Tibial nerve (tissue), 4 donors: ENCODE measurements around the gene METTL24. TPM values are rescaled to one million over a fixed set of nuclear protein-coding genes. Genes with fewer than 3 reads are reported as not detected.

Experiments used
- DNase-seq, 2 donors: peaks; one replicate each; pipeline ENCODE4 v3.0.0-alpha.2; 2019; ENCODE audit warnings: low spot score in 2 of 2
- H3K27ac ChIP-seq, 4 donors: fragments of 200-600 bp; sonication (generic) in 3 of 4; one replicate each; pipeline ENCODE4 v1.5.1; 2017 to 2019; ENCODE audit warnings: mild to moderate bottlenecking in 1 of 4
- H3K27me3 ChIP-seq, 2 donors: fragments of 200-600 bp; sonication (generic) in 1 of 2; one replicate each; pipeline versions ENCODE4 v1.5.1 to v1.6.0; 2017 to 2019
- H3K36me3 ChIP-seq, 3 donors: fragments of 200-600 bp; sonication (generic); one replicate each; pipeline ENCODE4 v1.5.1; 2018 to 2019
- H3K4me1 ChIP-seq, 4 donors: fragments of 200-600 bp; sonication (generic) in 3 of 4; one replicate each; pipeline ENCODE4 v1.5.1; 2017 to 2019
- H3K4me3 ChIP-seq, 4 donors: fragments of 200-600 bp; sonication (generic) in 3 of 4; one replicate each; pipeline ENCODE4 v1.5.1; 2017 to 2019; ENCODE audit warnings: mild to moderate bottlenecking in 1 of 4, moderate library complexity in 1 of 4
- H3K9me3 ChIP-seq, 4 donors: fragments of 200-600 bp; sonication (generic) in 3 of 4; one replicate each; pipeline ENCODE4 v1.5.1; 2017 to 2019
- EP300 ChIP-seq, 2 donors: sonication (generic); formaldehyde crosslinking; IDR thresholded peaks; one replicate each; pipeline ENCODE4 v1.6.1; 2017; ENCODE audit warnings: antibody characterized with exemption in 2 of 2, mild to moderate bottlenecking in 1 of 2
- POLR2A ChIP-seq, 2 donors: fragments of 450-650 bp; IDR thresholded peaks; one replicate each; pipeline ENCODE4 v1.6.1; 2017; ENCODE audit warnings: antibody characterized with exemption in 2 of 2, mild to moderate bottlenecking in 2 of 2, moderate library complexity in 2 of 2
- WGBS, 2 donors: methylation state at CpG; one replicate each; pipeline ENCODE4 v1.1.5; 2018; 5-methylcytosine and 5-hydroxymethylcytosine counted together
- total RNA-seq, 4 donors: library from RNA; depleted of rRNA; stranded (reverse); fragments of >200 nt; gene quantifications; one replicate each; pipeline ENCODE4 v1.1.0, GENCODE V29; 2016
- TF ChIP-seq, protein P1 (sequence below), 5 experiments: fragments of 200-600 bp in 3 of 5; fragments of 450-650 bp in 2 of 5; sonication (generic) in 3 of 5; IDR thresholded peaks; one replicate each; pipeline ENCODE4 v1.5.1; 2016 to 2019; ENCODE audit warnings: antibody characterized with exemption in 5 of 5, mild to moderate bottlenecking in 3 of 5, moderate library complexity in 2 of 5

The METTL24 gene
- total RNA-seq, 4 donors from 2014 or later, result 0.63 to 2.4 (median 0.93) TPM

DNA sequence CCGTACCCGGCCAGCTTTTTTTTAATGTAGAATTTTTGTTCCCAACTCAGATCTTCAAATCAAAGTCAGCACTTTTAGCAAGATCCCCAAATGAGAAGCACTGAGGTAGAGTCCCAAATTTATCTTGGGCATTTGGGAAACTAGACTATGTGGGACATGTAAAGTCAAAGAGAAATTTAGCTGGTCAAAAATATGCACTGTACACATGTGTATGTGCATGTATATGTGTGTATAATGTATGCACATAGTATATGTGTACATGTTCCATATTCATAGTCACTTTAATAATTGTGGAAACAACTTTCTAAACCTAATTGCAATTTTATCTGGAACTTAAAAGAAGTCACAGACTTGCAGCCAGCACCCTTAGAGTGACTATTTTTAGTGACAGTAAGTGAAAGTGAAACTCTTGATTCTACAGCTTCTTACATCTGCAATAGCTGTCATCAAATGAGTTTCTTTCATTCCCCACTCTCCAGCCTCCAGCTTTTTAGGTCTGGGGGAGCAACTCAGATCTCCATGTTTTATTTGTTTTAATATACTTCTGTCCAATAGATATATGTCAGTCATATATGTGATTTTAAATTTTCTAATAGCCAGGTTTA is 124.3 kb downstream of the METTL24 start:
- TF ChIP-seq, protein P1, sequence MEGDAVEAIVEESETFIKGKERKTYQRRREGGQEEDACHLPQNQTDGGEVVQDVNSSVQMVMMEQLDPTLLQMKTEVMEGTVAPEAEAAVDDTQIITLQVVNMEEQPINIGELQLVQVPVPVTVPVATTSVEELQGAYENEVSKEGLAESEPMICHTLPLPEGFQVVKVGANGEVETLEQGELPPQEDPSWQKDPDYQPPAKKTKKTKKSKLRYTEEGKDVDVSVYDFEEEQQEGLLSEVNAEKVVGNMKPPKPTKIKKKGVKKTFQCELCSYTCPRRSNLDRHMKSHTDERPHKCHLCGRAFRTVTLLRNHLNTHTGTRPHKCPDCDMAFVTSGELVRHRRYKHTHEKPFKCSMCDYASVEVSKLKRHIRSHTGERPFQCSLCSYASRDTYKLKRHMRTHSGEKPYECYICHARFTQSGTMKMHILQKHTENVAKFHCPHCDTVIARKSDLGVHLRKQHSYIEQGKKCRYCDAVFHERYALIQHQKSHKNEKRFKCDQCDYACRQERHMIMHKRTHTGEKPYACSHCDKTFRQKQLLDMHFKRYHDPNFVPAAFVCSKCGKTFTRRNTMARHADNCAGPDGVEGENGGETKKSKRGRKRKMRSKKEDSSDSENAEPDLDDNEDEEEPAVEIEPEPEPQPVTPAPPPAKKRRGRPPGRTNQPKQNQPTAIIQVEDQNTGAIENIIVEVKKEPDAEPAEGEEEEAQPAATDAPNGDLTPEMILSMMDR (IDR thresholded peaks at IDR 0.05), result no peak
- no peak for TF ChIP-seq POLR2A (IDR thresholded peaks at IDR 0.05)
- TF ChIP-seq EP300 (IDR thresholded peaks at IDR 0.05), result no peak
- no peak for DNase-seq
- peaks cover 3 to 42% (median 5%) of the 10 kb centered on the region in 3 donors for H3K36me3 ChIP-seq
- no peaks in the 10 kb centered on the region for H3K9me3 ChIP-seq
- H3K4me1 ChIP-seq, result no peaks in the 10 kb centered on the region
- WGBS, 2 donors, result 88 to 96% methylated on average over 2 of the region's 2 CpGs
- peak overlapping the region in 1 of 4 donors; percentile 8 for H3K27ac ChIP-seq
- H3K27me3 ChIP-seq, result no peaks in the 10 kb centered on the region
- no peak overlapping the region for H3K4me3 ChIP-seq

- 86 to 89% methylated on average over 2 of the region's 2 CpGs for WGBS, 2 donors
- H3K36me3 ChIP-seq, result peaks cover 3 to 45% (median 12%) of the 10 kb centered on the region in 3 donors
- no peaks in the 10 kb centered on the region for H3K27me3 ChIP-seq
- no peak for TF ChIP-seq EP300 (IDR thresholded peaks at IDR 0.05)
- TF ChIP-seq POLR2A (IDR thresholded peaks at IDR 0.05), result no peak
- TF ChIP-seq, protein P1 (IDR thresholded peaks at IDR 0.05), result no peak
- H3K4me3 ChIP-seq, result no peak overlapping the region
- no peaks in the 10 kb centered on the region for H3K4me1 ChIP-seq
- H3K9me3 ChIP-seq, result no peaks in the 10 kb centered on the region
- no peak for DNase-seq
- no peak overlapping the region for H3K27ac ChIP-seq
Measured at GRCh38 chr6:110232450-110232849, 125.7 kb downstream of the METTL24 start.

DNA sequence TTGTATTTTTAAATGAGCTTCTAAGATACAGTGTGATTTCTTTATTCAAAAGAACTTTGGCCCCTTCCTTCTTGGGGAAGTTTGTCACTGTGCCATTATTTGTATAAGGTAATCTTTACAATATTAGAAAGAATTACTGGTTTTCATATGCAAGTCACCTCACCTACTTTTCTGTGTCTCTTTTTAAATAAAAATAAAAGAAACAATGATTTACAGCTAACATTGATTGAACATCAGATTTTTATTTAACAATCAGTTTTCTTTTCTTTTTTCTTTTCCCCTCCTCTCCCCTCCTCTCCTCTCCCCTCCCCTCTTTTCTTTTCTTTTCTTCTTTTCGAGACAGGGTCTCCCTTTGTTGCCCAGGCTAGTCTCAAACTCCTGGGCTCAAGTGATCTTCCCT is 131.9 kb downstream of the METTL24 start:
- 84 to 95% methylated on average over 1 of the region's 1 CpG for WGBS, 2 donors
- H3K4me3 ChIP-seq, result no peak overlapping the region
- H3K27me3 ChIP-seq, result no peaks in the 10 kb centered on the region
- no peaks in the 10 kb centered on the region for H3K9me3 ChIP-seq
- DNase-seq, result no peak
- no peak overlapping the region for H3K27ac ChIP-seq
- no peaks in the 10 kb centered on the region for H3K4me1 ChIP-seq
- TF ChIP-seq POLR2A (IDR thresholded peaks at IDR 0.05) (no peak), EP300 (IDR thresholded peaks at IDR 0.05) (no peak)
- TF ChIP-seq, protein P1 (IDR thresholded peaks at IDR 0.05), result no peak
- H3K36me3 ChIP-seq, result peaks cover 3 to 71% (median 15%) of the 10 kb centered on the region in 3 donors

- peaks cover 0 to 86% (median 0%) of the 10 kb centered on the region in 3 donors for H3K36me3 ChIP-seq
- H3K9me3 ChIP-seq, result no peaks in the 10 kb centered on the region
- H3K4me1 ChIP-seq, result no peaks in the 10 kb centered on the region
- H3K4me3 ChIP-seq, result no peak overlapping the region
- TF ChIP-seq POLR2A (IDR thresholded peaks at IDR 0.05), result no peak
- TF ChIP-seq EP300 (IDR thresholded peaks at IDR 0.05), result no peak
- TF ChIP-seq, protein P1 (IDR thresholded peaks at IDR 0.05), result no peak
- no peak overlapping the region for H3K27ac ChIP-seq
- no peak for DNase-seq
- H3K27me3 ChIP-seq, result no peaks in the 10 kb centered on the region
Measured at GRCh38 chr6:110221738-110222137, 136.4 kb downstream of the METTL24 start.

GRCh38 chr6:110217266-110217665 is 140.9 kb downstream of the METTL24 start:
- Histone ChIP-seq H3K4me1 (no peaks in the 10 kb centered on the region), H3K27ac (no peak overlapping the region), H3K9me3 (no peaks in the 10 kb centered on the region), H3K4me3 (no peak overlapping the region), H3K27me3 (no peaks in the 10 kb centered on the region), H3K36me3 (peaks cover 0 to 97% (median 3%) of the 10 kb centered on the region in 3 donors)
- no peak for DNase-seq
- TF ChIP-seq, protein P1 (IDR thresholded peaks at IDR 0.05), result no peak
- TF ChIP-seq EP300 (IDR thresholded peaks at IDR 0.05) (no peak), POLR2A (IDR thresholded peaks at IDR 0.05) (no peak)
- WGBS, 2 donors, result 95% methylated on average over 2 of the region's 2 CpGs
